Measurements from ENCODE around the gene NMBR.

DNA sequence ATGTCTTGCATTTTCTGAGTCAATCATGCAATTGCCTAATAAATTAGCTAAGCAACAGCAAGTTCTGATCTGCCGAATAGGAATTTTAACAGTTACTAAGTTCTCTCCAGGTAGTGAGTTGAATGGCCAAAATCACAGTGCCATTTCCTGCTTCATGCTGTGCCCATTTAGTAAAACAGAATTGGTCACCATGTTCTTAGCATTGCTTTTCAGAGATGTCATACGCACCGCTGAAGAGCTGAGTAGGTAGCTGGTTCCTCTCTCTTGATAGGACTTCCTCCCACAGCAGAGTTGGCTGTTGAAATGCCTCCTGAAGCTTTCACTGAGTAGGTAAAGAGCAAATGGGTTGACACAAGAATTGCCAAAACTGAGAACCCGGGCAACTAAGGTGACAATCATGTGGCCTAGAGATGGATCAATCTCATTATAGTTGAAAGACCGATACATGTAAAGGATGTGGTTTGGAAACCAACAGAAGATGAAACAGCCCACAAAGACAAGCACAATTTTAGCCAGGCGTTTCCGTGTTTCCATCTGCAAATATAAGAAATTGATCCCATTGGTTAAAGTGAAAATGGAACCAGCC is 71.3 kb downstream of the NMBR start:
- TF ChIP-seq POLR2A (IDR thresholded peaks at IDR 0.05; ENCODE audit: low read depth) (no peak), EP300 (IDR thresholded peaks at IDR 0.05) (no peak)
- TF ChIP-seq, protein P1, sequence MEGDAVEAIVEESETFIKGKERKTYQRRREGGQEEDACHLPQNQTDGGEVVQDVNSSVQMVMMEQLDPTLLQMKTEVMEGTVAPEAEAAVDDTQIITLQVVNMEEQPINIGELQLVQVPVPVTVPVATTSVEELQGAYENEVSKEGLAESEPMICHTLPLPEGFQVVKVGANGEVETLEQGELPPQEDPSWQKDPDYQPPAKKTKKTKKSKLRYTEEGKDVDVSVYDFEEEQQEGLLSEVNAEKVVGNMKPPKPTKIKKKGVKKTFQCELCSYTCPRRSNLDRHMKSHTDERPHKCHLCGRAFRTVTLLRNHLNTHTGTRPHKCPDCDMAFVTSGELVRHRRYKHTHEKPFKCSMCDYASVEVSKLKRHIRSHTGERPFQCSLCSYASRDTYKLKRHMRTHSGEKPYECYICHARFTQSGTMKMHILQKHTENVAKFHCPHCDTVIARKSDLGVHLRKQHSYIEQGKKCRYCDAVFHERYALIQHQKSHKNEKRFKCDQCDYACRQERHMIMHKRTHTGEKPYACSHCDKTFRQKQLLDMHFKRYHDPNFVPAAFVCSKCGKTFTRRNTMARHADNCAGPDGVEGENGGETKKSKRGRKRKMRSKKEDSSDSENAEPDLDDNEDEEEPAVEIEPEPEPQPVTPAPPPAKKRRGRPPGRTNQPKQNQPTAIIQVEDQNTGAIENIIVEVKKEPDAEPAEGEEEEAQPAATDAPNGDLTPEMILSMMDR (IDR thresholded peaks at IDR 0.05) = no peak

All from esophagus muscularis mucosa (tissue), 4 donors.